ENCODE data around the gene PCP4L1. TPM values are rescaled to one million over a fixed set of nuclear protein-coding genes. Genes with fewer than 3 reads are reported as not detected.

The PCP4L1 gene
- total and polyA plus RNA-seq, 2 experiments from 2014 or later, result not detected

GRCh38 chr1:161216945-161217712 lies 41.4 kb upstream of the PCP4L1 start:
- in situ Hi-C loops (cut with MboI), result no loop called here
- Histone ChIP-seq H3F3A (ENCODE audit: insufficient read depth) (peaks cover 48% of the 10 kb centered on the region), H2AFZ (peak overlapping the region; percentile 87), H3K27me3 (replicated peaks; ENCODE audit: insufficient read depth) (no peaks in the 10 kb centered on the region), H3K9me2 (ENCODE audit: insufficient read depth) (no peaks in the 10 kb centered on the region), H3K9ac (peak overlapping the region; percentile 85), H3K9me3 (ENCODE audit: low read depth) (no peaks in the 10 kb centered on the region), H3K36me3 (ENCODE audit: low read depth) (peaks cover 20% of the 10 kb centered on the region), H3K27ac (peak overlapping the region; percentile 99), H3K79me2 (ENCODE audit: insufficient read depth) (no peaks in the 10 kb centered on the region), H4K20me1 (ENCODE audit: insufficient read depth) (no peaks in the 10 kb centered on the region), H3K4me1 (ENCODE audit: insufficient read depth) (peaks cover 26% of the 10 kb centered on the region), H3K4me2 (ENCODE audit: unreplicated experiment) (peak overlapping the region; percentile 59), H3K4me3 (peak overlapping the region; percentile 56)
- 5 to 14% methylated on average over 7 of the region's 7 CpGs for WGBS, 2 experiments (ENCODE audit: low coverage in 1 of 2, low lambda C conversion rate in 2 of 2, missing lambda C conversion rate in 2 of 2)
- no peak for TF ChIP-seq EZH2phosphoT487 (IDR thresholded peaks at IDR 0.05; ENCODE audit: insufficient read depth, low read depth)
- no peak for TF ChIP-seq EZH2 (IDR thresholded peaks at IDR 0.05; ENCODE audit: insufficient read depth, poor library complexity, severe bottlenecking)
- DNase-seq, result peak; percentile 87

GRCh38 chr1:161217831-161218230 lies 40.7 kb upstream of the PCP4L1 start:
- Histone ChIP-seq H3K4me3 (no peak overlapping the region), H3K79me2 (ENCODE audit: insufficient read depth) (no peaks in the 10 kb centered on the region), H3K9me3 (ENCODE audit: low read depth) (no peaks in the 10 kb centered on the region), H4K20me1 (ENCODE audit: insufficient read depth) (no peaks in the 10 kb centered on the region), H3F3A (ENCODE audit: insufficient read depth) (peaks cover 48% of the 10 kb centered on the region), H3K9me2 (ENCODE audit: insufficient read depth) (no peaks in the 10 kb centered on the region), H3K36me3 (ENCODE audit: low read depth) (peaks cover 13% of the 10 kb centered on the region), H3K4me1 (ENCODE audit: insufficient read depth) (peaks cover 26% of the 10 kb centered on the region), H2AFZ (no peak overlapping the region), H3K4me2 (ENCODE audit: unreplicated experiment) (no peak overlapping the region), H3K27ac (peak overlapping the region; percentile 99), H3K9ac (peak overlapping the region; percentile 85), H3K27me3 (replicated peaks; ENCODE audit: insufficient read depth) (no peaks in the 10 kb centered on the region)
- DNase-seq, result no peak
- in situ Hi-C loops (cut with MboI), result no loop called here
- no peak for TF ChIP-seq EZH2 (IDR thresholded peaks at IDR 0.05; ENCODE audit: insufficient read depth, poor library complexity, severe bottlenecking)
- TF ChIP-seq EZH2phosphoT487 (IDR thresholded peaks at IDR 0.05; ENCODE audit: insufficient read depth, low read depth), result no peak
- 82 to 85% methylated on average over 6 of the region's 6 CpGs for WGBS, 2 experiments (ENCODE audit: low coverage in 1 of 2, low lambda C conversion rate in 2 of 2, missing lambda C conversion rate in 2 of 2)

- Histone ChIP-seq H3K4me3 (no peak overlapping the region), H3K9me2 (ENCODE audit: insufficient read depth) (no peaks in the 10 kb centered on the region), H4K20me1 (ENCODE audit: insufficient read depth) (no peaks in the 10 kb centered on the region), H3K9ac (no peak overlapping the region), H3K36me3 (ENCODE audit: low read depth) (peaks cover 7% of the 10 kb centered on the region), H3K27me3 (replicated peaks; ENCODE audit: insufficient read depth) (no peaks in the 10 kb centered on the region), H3K9me3 (ENCODE audit: low read depth) (no peaks in the 10 kb centered on the region), H2AFZ (no peak overlapping the region), H3K79me2 (ENCODE audit: insufficient read depth) (no peaks in the 10 kb centered on the region), H3K27ac (no peak overlapping the region), H3F3A (ENCODE audit: insufficient read depth) (peaks cover 42% of the 10 kb centered on the region), H3K4me1 (ENCODE audit: insufficient read depth) (peaks cover 26% of the 10 kb centered on the region), H3K4me2 (ENCODE audit: unreplicated experiment) (no peak overlapping the region)
- 77 to 86% methylated on average over 8 of the region's 8 CpGs for WGBS, 2 experiments (ENCODE audit: low coverage in 1 of 2, low lambda C conversion rate in 2 of 2, missing lambda C conversion rate in 2 of 2)
- in situ Hi-C loops (cut with MboI), result no loop called here
- no peak for TF ChIP-seq EZH2phosphoT487 (IDR thresholded peaks at IDR 0.05; ENCODE audit: insufficient read depth, low read depth)
- TF ChIP-seq EZH2 (IDR thresholded peaks at IDR 0.05; ENCODE audit: insufficient read depth, poor library complexity, severe bottlenecking), result no peak
- no peak for DNase-seq
Observed at GRCh38 chr1:161218301-161219077, 40.1 kb upstream of the PCP4L1 start.

- in situ Hi-C loops (cut with MboI), result no loop called here
- no peak overlapping the region for H3K4me3 ChIP-seq
- TF ChIP-seq EZH2 (IDR thresholded peaks at IDR 0.05; ENCODE audit: insufficient read depth, poor library complexity, severe bottlenecking) (no peak), EZH2phosphoT487 (IDR thresholded peaks at IDR 0.05; ENCODE audit: insufficient read depth, low read depth) (no peak)
- peaks cover 26% of the 10 kb centered on the region for H3K4me1 ChIP-seq (ENCODE audit: insufficient read depth)
- no peaks in the 10 kb centered on the region for H4K20me1 ChIP-seq (ENCODE audit: insufficient read depth)
- H3K79me2 ChIP-seq (ENCODE audit: insufficient read depth), result no peaks in the 10 kb centered on the region
- no peaks in the 10 kb centered on the region for H3K9me3 ChIP-seq (ENCODE audit: low read depth)
- H3K9ac ChIP-seq, result no peak overlapping the region
- no peak for DNase-seq
- H3F3A ChIP-seq (ENCODE audit: insufficient read depth), result peaks cover 34% of the 10 kb centered on the region
- H3K4me2 ChIP-seq (ENCODE audit: unreplicated experiment), result no peak overlapping the region
- H3K36me3 ChIP-seq (ENCODE audit: low read depth), result no peaks in the 10 kb centered on the region
- H2AFZ ChIP-seq, result no peak overlapping the region
- H3K9me2 ChIP-seq (ENCODE audit: insufficient read depth), result no peaks in the 10 kb centered on the region
- WGBS, 2 experiments (ENCODE audit: low coverage in 1 of 2, low lambda C conversion rate in 2 of 2, missing lambda C conversion rate in 2 of 2), result 74 to 80% methylated on average over 5 of the region's 5 CpGs
- H3K27ac ChIP-seq, result no peak overlapping the region
- no peaks in the 10 kb centered on the region for H3K27me3 ChIP-seq (replicated peaks; ENCODE audit: insufficient read depth)
Observed at GRCh38 chr1:161219078-161219892, 39.3 kb upstream of the PCP4L1 start.

Measured in GM23248 (cell line).